GM12872 (cell line): ENCODE results near the gene SH3TC2.

Experiments
- TF ChIP-seq, protein P1 (sequence below): IDR thresholded peaks from 3 replicates; pipeline ENCODE4 v1.5.1; 2011; ENCODE audit warnings: low read depth, mild to moderate bottlenecking, low read length, moderate library complexity; ENCODE audit not compliant: insufficient read depth

SH3TC2 gene

DNA sequence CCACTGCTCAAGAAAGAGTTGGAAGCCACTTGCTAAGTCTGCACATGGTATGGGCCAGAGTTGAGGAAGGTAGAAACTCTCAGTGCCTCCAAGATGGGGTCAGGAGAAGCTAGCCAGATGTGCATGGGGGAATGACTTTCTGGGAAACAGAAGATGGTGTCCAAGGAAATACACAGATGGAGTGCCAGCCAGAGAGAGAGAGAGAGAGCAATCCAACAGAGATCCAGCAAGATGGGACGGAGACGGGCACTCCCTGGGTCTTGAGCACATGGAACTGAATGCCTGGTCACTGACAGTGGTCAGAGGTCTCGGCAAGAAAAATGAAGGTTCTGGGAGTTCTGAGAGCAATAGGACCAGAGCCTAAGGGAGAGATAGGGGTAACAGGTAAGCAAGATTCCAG lies 82.1 kb downstream of the SH3TC2 start:
- TF ChIP-seq, protein P1, sequence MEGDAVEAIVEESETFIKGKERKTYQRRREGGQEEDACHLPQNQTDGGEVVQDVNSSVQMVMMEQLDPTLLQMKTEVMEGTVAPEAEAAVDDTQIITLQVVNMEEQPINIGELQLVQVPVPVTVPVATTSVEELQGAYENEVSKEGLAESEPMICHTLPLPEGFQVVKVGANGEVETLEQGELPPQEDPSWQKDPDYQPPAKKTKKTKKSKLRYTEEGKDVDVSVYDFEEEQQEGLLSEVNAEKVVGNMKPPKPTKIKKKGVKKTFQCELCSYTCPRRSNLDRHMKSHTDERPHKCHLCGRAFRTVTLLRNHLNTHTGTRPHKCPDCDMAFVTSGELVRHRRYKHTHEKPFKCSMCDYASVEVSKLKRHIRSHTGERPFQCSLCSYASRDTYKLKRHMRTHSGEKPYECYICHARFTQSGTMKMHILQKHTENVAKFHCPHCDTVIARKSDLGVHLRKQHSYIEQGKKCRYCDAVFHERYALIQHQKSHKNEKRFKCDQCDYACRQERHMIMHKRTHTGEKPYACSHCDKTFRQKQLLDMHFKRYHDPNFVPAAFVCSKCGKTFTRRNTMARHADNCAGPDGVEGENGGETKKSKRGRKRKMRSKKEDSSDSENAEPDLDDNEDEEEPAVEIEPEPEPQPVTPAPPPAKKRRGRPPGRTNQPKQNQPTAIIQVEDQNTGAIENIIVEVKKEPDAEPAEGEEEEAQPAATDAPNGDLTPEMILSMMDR: no peak

DNA sequence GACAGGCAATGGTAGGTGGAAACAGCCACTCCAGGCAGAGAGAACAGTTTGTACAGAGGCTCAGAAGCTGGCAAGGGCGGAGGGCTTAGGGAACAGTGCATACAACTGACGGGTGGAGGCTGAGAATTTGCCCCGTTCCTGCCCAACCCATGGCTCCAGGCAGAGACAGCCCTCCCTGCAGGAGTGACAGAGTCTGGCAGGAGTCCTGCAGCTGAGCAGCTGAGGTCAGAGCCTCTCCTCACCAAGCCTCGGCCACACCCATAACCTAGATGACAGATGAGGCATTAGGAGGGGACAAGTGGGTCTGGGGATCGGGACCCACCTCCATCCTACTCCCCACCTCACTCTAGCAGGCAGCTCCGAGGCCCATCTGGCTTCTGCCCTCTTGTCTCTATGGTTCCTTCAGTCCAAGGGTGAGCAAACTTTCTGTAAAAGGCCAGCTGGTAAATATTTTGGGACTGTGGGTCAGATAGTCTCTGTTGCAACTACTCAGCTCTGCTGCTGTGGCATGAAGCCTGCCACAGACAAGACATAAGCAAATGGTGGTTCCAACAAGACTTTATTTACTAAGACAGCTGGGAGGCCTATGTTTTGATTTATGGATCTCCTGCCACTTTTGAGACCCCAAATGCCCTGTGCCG lies 83.7 kb downstream of the SH3TC2 start:
- TF ChIP-seq, protein P1: no peak

DNA sequence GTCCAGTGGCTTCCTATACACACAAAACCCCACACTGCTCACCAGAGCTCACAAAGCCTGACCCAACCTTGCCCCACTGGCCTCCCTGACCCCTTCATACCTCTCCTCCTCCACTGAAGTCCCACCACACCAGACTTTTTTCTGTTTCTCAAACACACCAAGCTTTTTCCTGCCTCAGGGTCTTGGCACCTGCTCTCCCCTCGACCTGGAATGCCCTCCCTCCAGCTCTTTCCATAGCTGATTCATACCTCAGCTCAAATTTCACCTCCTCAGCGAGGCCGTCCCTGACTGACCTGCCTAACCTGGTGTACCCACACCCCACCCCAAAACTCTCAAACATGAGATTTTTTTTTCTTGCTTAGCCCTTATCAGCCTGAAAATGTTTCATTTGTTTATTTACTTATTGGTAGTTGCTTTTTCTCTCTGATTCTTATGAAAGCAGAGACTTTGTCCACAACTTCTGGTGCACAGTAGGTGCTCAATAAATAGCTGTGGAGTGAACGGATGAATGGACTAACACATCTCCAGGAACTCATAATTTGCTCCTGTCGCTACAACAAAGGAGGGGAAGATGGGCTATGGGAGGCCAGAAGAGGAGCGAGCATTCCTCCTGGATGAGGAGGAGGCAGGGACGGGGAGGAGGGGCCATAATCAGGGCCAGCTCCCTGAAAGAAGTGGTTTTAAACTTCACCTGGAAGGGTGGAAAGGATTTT lies 84.3 kb downstream of the SH3TC2 start:
- TF ChIP-seq, protein P1: no peak

DNA sequence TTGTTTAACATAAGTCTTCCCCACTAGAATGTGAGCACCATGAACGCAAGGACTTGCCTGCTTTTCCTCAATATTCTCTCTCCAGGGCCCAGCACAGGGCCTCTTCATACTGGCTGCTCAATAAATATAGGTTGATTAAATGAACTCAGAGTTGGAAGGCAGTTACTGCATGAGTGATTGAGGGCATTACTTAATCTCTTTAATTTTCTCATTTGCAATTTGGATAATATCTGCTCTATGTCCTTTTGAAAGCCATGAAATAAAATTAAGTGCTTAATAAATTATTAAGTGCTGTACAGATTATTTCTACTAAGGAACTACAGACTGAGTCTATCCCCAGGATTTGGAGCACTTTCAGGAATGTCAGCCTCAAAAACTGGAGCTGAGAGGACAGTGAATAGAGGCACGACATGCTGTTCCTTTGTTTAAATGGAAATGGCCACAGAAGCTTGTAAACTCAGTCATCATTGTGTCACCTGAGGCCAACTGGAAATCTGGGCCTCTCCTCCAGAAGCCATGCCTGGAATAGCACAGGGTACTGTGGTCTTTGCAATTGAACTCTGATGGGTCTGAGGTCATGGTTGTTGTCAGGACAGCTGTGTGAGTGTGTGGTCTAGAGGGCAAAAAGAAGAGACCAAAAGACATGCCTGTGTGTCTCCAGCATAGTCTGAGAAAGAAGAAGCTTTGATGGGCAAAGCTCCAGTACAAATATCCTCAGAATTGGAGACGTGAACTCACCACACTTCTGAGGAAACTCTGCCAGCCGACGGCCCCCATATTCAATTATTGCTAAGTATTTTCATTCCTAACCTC lies 86.1 kb downstream of the SH3TC2 start:
- TF ChIP-seq, protein P1: no peak

DNA sequence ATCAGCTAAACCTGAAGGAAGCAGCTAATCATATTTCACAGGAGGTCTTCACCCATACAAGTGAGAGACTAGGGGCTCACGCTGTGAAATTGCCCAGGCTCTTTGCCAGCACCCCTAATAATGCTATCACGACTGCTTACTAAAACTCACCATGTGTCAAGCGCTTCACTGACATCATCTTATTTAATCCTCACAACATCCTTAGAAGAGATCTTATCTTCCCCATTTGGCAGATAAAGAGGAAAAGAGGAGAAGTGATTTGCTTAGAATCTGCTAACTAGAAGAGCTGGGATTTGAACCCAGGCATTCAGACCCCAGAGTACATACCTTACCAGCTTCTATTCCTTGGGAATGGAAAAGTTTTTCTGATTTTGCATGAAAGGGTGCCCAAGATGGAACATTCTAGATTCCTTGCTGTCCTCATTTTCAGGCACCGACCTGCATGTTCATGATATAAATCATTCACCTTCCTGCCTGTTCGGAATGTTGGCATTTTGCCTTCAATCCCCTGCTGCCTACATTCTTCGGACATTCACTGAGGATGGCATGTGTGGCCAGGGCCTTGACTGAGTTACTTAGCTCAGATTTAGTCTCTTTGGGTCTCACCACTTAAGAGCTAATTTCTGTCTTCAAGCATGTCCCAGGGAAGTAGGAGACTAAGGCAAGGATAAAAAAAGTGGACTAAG lies 88.1 kb downstream of the SH3TC2 start:
- TF ChIP-seq, protein P1: no peak

DNA sequence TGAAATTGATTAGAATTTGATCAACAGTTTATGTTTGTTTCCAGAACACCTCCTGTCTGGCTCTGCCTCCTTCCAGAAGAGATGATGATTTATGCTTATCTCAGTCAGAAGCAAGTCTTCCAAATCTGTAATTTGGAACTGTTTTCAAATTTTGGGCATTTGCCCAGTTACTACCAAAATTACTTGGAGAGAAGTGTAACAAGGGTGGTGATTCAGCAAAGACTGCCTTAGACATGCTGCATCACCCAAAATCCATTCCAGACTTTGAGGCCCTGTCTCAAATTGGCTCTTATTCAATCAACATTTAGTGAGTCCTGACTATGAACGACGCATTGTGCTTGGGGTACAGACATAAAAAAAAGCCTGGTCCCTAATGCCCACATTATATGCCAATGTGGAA lies 89.4 kb downstream of the SH3TC2 start:
- TF ChIP-seq, protein P1: no peak

DNA sequence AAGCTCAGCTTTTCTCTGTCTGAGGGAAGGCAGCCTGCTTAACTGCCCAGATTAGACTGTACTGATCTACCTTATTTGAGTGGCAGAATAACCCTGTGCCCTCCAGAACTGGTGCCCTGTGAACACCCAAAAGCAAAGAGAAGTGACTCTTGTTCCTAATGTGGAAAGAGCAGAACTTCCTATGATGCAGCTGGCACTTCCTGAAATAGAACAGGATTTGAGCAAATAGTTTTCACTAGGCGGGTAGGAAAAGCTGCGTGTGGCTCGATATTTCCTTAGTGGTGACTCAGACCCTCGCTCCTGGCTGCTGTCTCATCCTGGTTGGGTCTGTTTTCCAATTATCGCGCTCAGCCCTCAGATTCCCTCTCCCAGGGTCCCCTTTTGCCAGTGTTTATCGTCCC lies 89.9 kb downstream of the SH3TC2 start:
- TF ChIP-seq, protein P1: no peak
